ENCODE measurements around the gene CSMD2. TPM values are rescaled to one million over a fixed set of nuclear protein-coding genes. Genes with fewer than 3 reads are reported as not detected.

The CSMD2 gene
- total RNA-seq, 1 donor from 2014 or later = 0.75 TPM

GRCh38 chr1:33848205-33848937 is 316.7 kb downstream of the CSMD2 start:
- Histone ChIP-seq H3K4me3 (ENCODE audit: low read depth, low read length) (no peak overlapping the region), H3K36me3 (ENCODE audit: control insufficient read depth, insufficient read depth, low read length) (no peaks in the 10 kb centered on the region), H3K27me3 (ENCODE audit: control insufficient read depth, insufficient read depth, low read length) (no peaks in the 10 kb centered on the region)
- DNase-seq (ENCODE audit: low read depth) = no peak
- TF ChIP-seq CTCF (IDR thresholded peaks at IDR 0.05; ENCODE audit: insufficient read depth, low read length, poor library complexity, severe bottlenecking) = no peak

GRCh38 chr1:33846861-33847260 is 318.2 kb downstream of the CSMD2 start:
- DNase-seq (ENCODE audit: low read depth) = no peak
- H3K4me3 ChIP-seq (ENCODE audit: low read depth, low read length) = no peak overlapping the region
- H3K27me3 ChIP-seq (ENCODE audit: control insufficient read depth, insufficient read depth, low read length) = no peaks in the 10 kb centered on the region
- TF ChIP-seq CTCF (IDR thresholded peaks at IDR 0.05; ENCODE audit: insufficient read depth, low read length, poor library complexity, severe bottlenecking) = no peak
- no peaks in the 10 kb centered on the region for H3K36me3 ChIP-seq (ENCODE audit: control insufficient read depth, insufficient read depth, low read length)

- Histone ChIP-seq H3K4me3 (ENCODE audit: low read depth, low read length) (no peak overlapping the region), H3K36me3 (ENCODE audit: control insufficient read depth, insufficient read depth, low read length) (no peaks in the 10 kb centered on the region), H3K27me3 (ENCODE audit: control insufficient read depth, insufficient read depth, low read length) (no peaks in the 10 kb centered on the region)
- TF ChIP-seq CTCF (IDR thresholded peaks at IDR 0.05; ENCODE audit: insufficient read depth, low read length, poor library complexity, severe bottlenecking) = no peak
- DNase-seq (ENCODE audit: low read depth) = no peak
These were observed 320.9 kb downstream of the CSMD2 start for GRCh38 chr1:33844166-33844565.

GRCh38 chr1:33842348-33842747 is 322.7 kb downstream of the CSMD2 start:
- no peak for TF ChIP-seq CTCF (IDR thresholded peaks at IDR 0.05; ENCODE audit: insufficient read depth, low read length, poor library complexity, severe bottlenecking)
- no peak for DNase-seq (ENCODE audit: low read depth)
- Histone ChIP-seq H3K27me3 (ENCODE audit: control insufficient read depth, insufficient read depth, low read length) (no peaks in the 10 kb centered on the region), H3K36me3 (ENCODE audit: control insufficient read depth, insufficient read depth, low read length) (no peaks in the 10 kb centered on the region), H3K4me3 (ENCODE audit: low read depth, low read length) (no peak overlapping the region)

- Histone ChIP-seq H3K4me3 (ENCODE audit: low read depth, low read length) (no peak overlapping the region), H3K36me3 (ENCODE audit: control insufficient read depth, insufficient read depth, low read length) (no peaks in the 10 kb centered on the region), H3K27me3 (ENCODE audit: control insufficient read depth, insufficient read depth, low read length) (no peaks in the 10 kb centered on the region)
- TF ChIP-seq CTCF (IDR thresholded peaks at IDR 0.05; ENCODE audit: insufficient read depth, low read length, poor library complexity, severe bottlenecking) = no peak
- no peak for DNase-seq (ENCODE audit: low read depth)
These were observed 323.5 kb downstream of the CSMD2 start for GRCh38 chr1:33841494-33841893.

GRCh38 chr1:33837635-33838034 is 327.4 kb downstream of the CSMD2 start:
- no peaks in the 10 kb centered on the region for H3K36me3 ChIP-seq (ENCODE audit: control insufficient read depth, insufficient read depth, low read length)
- DNase-seq (ENCODE audit: low read depth) = no peak
- no peak for TF ChIP-seq CTCF (IDR thresholded peaks at IDR 0.05; ENCODE audit: insufficient read depth, low read length, poor library complexity, severe bottlenecking)
- H3K27me3 ChIP-seq (ENCODE audit: control insufficient read depth, insufficient read depth, low read length) = no peaks in the 10 kb centered on the region
- no peak overlapping the region for H3K4me3 ChIP-seq (ENCODE audit: low read depth, low read length)
